Measurements from ENCODE around the gene SRSF1.

The SRSF1 gene

GRCh38 chr17:58032691-58033415, 25.8 kb upstream of the SRSF1 start:
- no peaks in the 10 kb centered on the region for H3F3A ChIP-seq (ENCODE audit: insufficient read depth, low read length)
- no peak overlapping the region for H3K4me3 ChIP-seq (ENCODE audit: low read length)
- TF ChIP-seq EZH2phosphoT487 (IDR thresholded peaks at IDR 0.05; ENCODE audit: low read length): no peak
- no peak for TF ChIP-seq EZH2 (optimal IDR thresholded peaks at IDR 0.05; ENCODE audit: low read depth, low read length)
- no peak for TF ChIP-seq CTCF (IDR thresholded peaks at IDR 0.05; ENCODE audit: low read length)
- no peaks in the 10 kb centered on the region for H3K4me1 ChIP-seq (ENCODE audit: low read length)
- no peaks in the 10 kb centered on the region for H3K79me2 ChIP-seq (ENCODE audit: low read length)
- no peak overlapping the region for H3K27ac ChIP-seq (ENCODE audit: low read length)
- H4K20me1 ChIP-seq (ENCODE audit: insufficient read depth, low read length): no peaks in the 10 kb centered on the region
- H3K9ac ChIP-seq (ENCODE audit: low read length): no peak overlapping the region
- H3K27me3 ChIP-seq (replicated peaks; ENCODE audit: insufficient read depth, low read length): no peaks in the 10 kb centered on the region
- no peak for DNase-seq
- H3K4me2 ChIP-seq (ENCODE audit: low read depth, low read length): no peak overlapping the region
- no peaks in the 10 kb centered on the region for H3K9me3 ChIP-seq (replicated peaks; ENCODE audit: insufficient read depth, low read length)
- no peaks in the 10 kb centered on the region for H3K9me2 ChIP-seq (replicated peaks; ENCODE audit: insufficient read depth, low read length)
- H3K36me3 ChIP-seq (replicated peaks; ENCODE audit: insufficient read depth, low read length): no peaks in the 10 kb centered on the region
- no peak overlapping the region for H2AFZ ChIP-seq (ENCODE audit: low read length)

GRCh38 chr17:58028578-58028977, 21.5 kb upstream of the SRSF1 start:
- Histone ChIP-seq H2AFZ (ENCODE audit: low read length) (no peak overlapping the region), H3K9ac (ENCODE audit: low read length) (no peak overlapping the region), H3K9me3 (replicated peaks; ENCODE audit: insufficient read depth, low read length) (no peaks in the 10 kb centered on the region), H3K4me2 (ENCODE audit: low read depth, low read length) (no peak overlapping the region), H4K20me1 (ENCODE audit: insufficient read depth, low read length) (no peaks in the 10 kb centered on the region), H3K9me2 (replicated peaks; ENCODE audit: insufficient read depth, low read length) (no peaks in the 10 kb centered on the region), H3K27me3 (replicated peaks; ENCODE audit: insufficient read depth, low read length) (0 out of 2 replicates have a peak, but pooled peaks cover 3% of the 10 kb centered on the region), H3K36me3 (replicated peaks; ENCODE audit: insufficient read depth, low read length) (no peaks in the 10 kb centered on the region), H3F3A (ENCODE audit: insufficient read depth, low read length) (no peaks in the 10 kb centered on the region), H3K4me1 (ENCODE audit: low read length) (no peaks in the 10 kb centered on the region), H3K79me2 (ENCODE audit: low read length) (no peaks in the 10 kb centered on the region), H3K27ac (ENCODE audit: low read length) (no peak overlapping the region), H3K4me3 (ENCODE audit: low read length) (no peak overlapping the region)
- no peak for TF ChIP-seq CTCF (IDR thresholded peaks at IDR 0.05; ENCODE audit: low read length)
- DNase-seq: no peak

- no peak overlapping the region for H3K4me3 ChIP-seq (ENCODE audit: low read length)
- H3K9me2 ChIP-seq (replicated peaks; ENCODE audit: insufficient read depth, low read length): no peaks in the 10 kb centered on the region
- no peaks in the 10 kb centered on the region for H3K27me3 ChIP-seq (replicated peaks; ENCODE audit: insufficient read depth, low read length)
- no peak overlapping the region for H2AFZ ChIP-seq (ENCODE audit: low read length)
- H3K36me3 ChIP-seq (replicated peaks; ENCODE audit: insufficient read depth, low read length): no peaks in the 10 kb centered on the region
- no peaks in the 10 kb centered on the region for H3F3A ChIP-seq (ENCODE audit: insufficient read depth, low read length)
- H3K4me1 ChIP-seq (ENCODE audit: low read length): no peaks in the 10 kb centered on the region
- no peaks in the 10 kb centered on the region for H3K9me3 ChIP-seq (replicated peaks; ENCODE audit: insufficient read depth, low read length)
- no peak for TF ChIP-seq EZH2 (optimal IDR thresholded peaks at IDR 0.05; ENCODE audit: low read depth, low read length)
- TF ChIP-seq EZH2phosphoT487 (IDR thresholded peaks at IDR 0.05; ENCODE audit: low read length): no peak
- no peaks in the 10 kb centered on the region for H3K79me2 ChIP-seq (ENCODE audit: low read length)
- H3K27ac ChIP-seq (ENCODE audit: low read length): no peak overlapping the region
- no peak for DNase-seq
- no peak overlapping the region for H3K4me2 ChIP-seq (ENCODE audit: low read depth, low read length)
- H3K9ac ChIP-seq (ENCODE audit: low read length): no peak overlapping the region
- H4K20me1 ChIP-seq (ENCODE audit: insufficient read depth, low read length): no peaks in the 10 kb centered on the region
Measured at GRCh38 chr17:58020401-58020800, 13.4 kb upstream of the SRSF1 start.

GRCh38 chr17:58019521-58019920, 12.5 kb upstream of the SRSF1 start:
- Histone ChIP-seq H3K27ac (ENCODE audit: low read length) (no peak overlapping the region), H3K9ac (ENCODE audit: low read length) (no peak overlapping the region), H3K4me2 (ENCODE audit: low read depth, low read length) (no peak overlapping the region), H2AFZ (ENCODE audit: low read length) (no peak overlapping the region), H3K36me3 (replicated peaks; ENCODE audit: insufficient read depth, low read length) (no peaks in the 10 kb centered on the region), H3K9me3 (replicated peaks; ENCODE audit: insufficient read depth, low read length) (no peaks in the 10 kb centered on the region), H3K4me1 (ENCODE audit: low read length) (no peaks in the 10 kb centered on the region), H3K79me2 (ENCODE audit: low read length) (no peaks in the 10 kb centered on the region), H3K27me3 (replicated peaks; ENCODE audit: insufficient read depth, low read length) (no peaks in the 10 kb centered on the region), H3K9me2 (replicated peaks; ENCODE audit: insufficient read depth, low read length) (no peaks in the 10 kb centered on the region), H3K4me3 (ENCODE audit: low read length) (no peak overlapping the region), H3F3A (ENCODE audit: insufficient read depth, low read length) (no peaks in the 10 kb centered on the region), H4K20me1 (ENCODE audit: insufficient read depth, low read length) (no peaks in the 10 kb centered on the region)
- DNase-seq: no peak
- TF ChIP-seq EZH2phosphoT487 (IDR thresholded peaks at IDR 0.05; ENCODE audit: low read length): no peak
- no peak for TF ChIP-seq CTCF (IDR thresholded peaks at IDR 0.05; ENCODE audit: low read length)
- TF ChIP-seq EZH2 (optimal IDR thresholded peaks at IDR 0.05; ENCODE audit: low read depth, low read length): no peak

Data from MM.1S (cell line).